Measurements from ENCODE around the gene IL36B. TPM values are rescaled to one million over a fixed set of nuclear protein-coding genes. Genes with fewer than 3 reads are reported as not detected.

Gene IL36B
- total and polyA plus RNA-seq, 2 experiments from 2014 or later: not detected

Small RNA genes lying within 50 kb of the gene (small RNA-seq; reads per million reads assigned to genes)
- gene HMGN2P23: not detected
- not detected for gene RNU6-1180P

Other genes with a start within 250 kb of the IL36B start
- gene IL1B, start 216.1 kb downstream of the IL36B start, total RNA-seq: 0.76 and 1.1 TPM in 2 replicates
- gene IL1B, start 216.1 kb downstream of the IL36B start, polyA plus RNA-seq: 1.2 and 2.4 TPM in 2 replicates
- gene IL37, start 141.7 kb downstream of the IL36B start, total RNA-seq: not detected in 2 replicates
- gene IL37, start 141.7 kb downstream of the IL36B start, polyA plus RNA-seq: not detected in 2 replicates
- 0.20 TPM in 1 of 2 replicates, not detected in the other for gene IL36G, start 74.9 kb downstream of the IL36B start, total RNA-seq
- gene IL36G, start 74.9 kb downstream of the IL36B start, polyA plus RNA-seq: 1.0 TPM in 1 of 2 replicates, not detected in the other
- not detected in 2 replicates for gene IL36A, start 47.4 kb downstream of the IL36B start, total RNA-seq
- gene IL36A, start 47.4 kb downstream of the IL36B start, polyA plus RNA-seq: not detected in 2 replicates
- 0.12 and 0.63 TPM in 2 replicates for gene IL36RN, start 6.3 kb upstream of the IL36B start, total RNA-seq
- 0.23 and 0.49 TPM in 2 replicates for gene IL36RN, start 6.3 kb upstream of the IL36B start, polyA plus RNA-seq
- not detected in 2 replicates for gene IL1F10, start 15.1 kb upstream of the IL36B start, total RNA-seq
- gene IL1F10, start 15.1 kb upstream of the IL36B start, polyA plus RNA-seq: not detected in 2 replicates
- gene IL1RN, start 74.7 kb upstream of the IL36B start, total RNA-seq: 3.1 and 4.3 TPM in 2 replicates
- gene IL1RN, start 74.7 kb upstream of the IL36B start, polyA plus RNA-seq: 4.5 and 7.3 TPM in 2 replicates
- 22.6 and 26.5 TPM in 2 replicates for gene PSD4, start 121.1 kb upstream of the IL36B start, total RNA-seq
- 11.5 and 15.1 TPM in 2 replicates for gene PSD4, start 121.1 kb upstream of the IL36B start, polyA plus RNA-seq
- 0.20 TPM in 1 of 2 replicates, not detected in the other for gene PAX8, start 226.1 kb upstream of the IL36B start, total RNA-seq
- 0.05 and 0.16 TPM in 2 replicates for gene PAX8, start 226.1 kb upstream of the IL36B start, polyA plus RNA-seq

All from hepatocyte (in vitro differentiated cells).